HG03342 (cell line): Measurements from ENCODE around the gene FBN2.

Experiments used
- ATAC-seq: cut with Tn5 transposase; IDR thresholded peaks from one replicate; pipeline ENCODE4 v1.9.1; 2021; ENCODE audit warnings: mild to moderate bottlenecking, moderate library complexity; ENCODE audit not compliant: unreplicated experiment

Gene FBN2

GRCh38 chr5:128259607-128260021 is 278.4 kb downstream of the FBN2 start:
- no peak for ATAC-seq

GRCh38 chr5:128258372-128258771 is 279.7 kb downstream of the FBN2 start:
- no peak for ATAC-seq

- no peak for ATAC-seq
Observed at GRCh38 chr5:128257076-128257475, 281.0 kb downstream of the FBN2 start.

- ATAC-seq: no peak
Observed at GRCh38 chr5:128254789-128255188, 283.3 kb downstream of the FBN2 start.

GRCh38 chr5:128253880-128254279 is 284.2 kb downstream of the FBN2 start:
- ATAC-seq: no peak

- no peak for ATAC-seq
Observed at GRCh38 chr5:128253161-128253560, 284.9 kb downstream of the FBN2 start.

- ATAC-seq: no peak
Observed at GRCh38 chr5:128252756-128253155, 285.3 kb downstream of the FBN2 start.

- ATAC-seq: no peak
Observed at GRCh38 chr5:128252196-128252595, 285.8 kb downstream of the FBN2 start.

- ATAC-seq: no peak
Observed at GRCh38 chr5:128245974-128246373, 292.1 kb downstream of the FBN2 start.

- no peak for ATAC-seq
Observed at GRCh38 chr5:128243958-128244582, 294.0 kb downstream of the FBN2 start.

GRCh38 chr5:128241051-128241695 is 296.9 kb downstream of the FBN2 start:
- ATAC-seq: no peak

- no peak for ATAC-seq
Observed at GRCh38 chr5:128237546-128237945, 300.5 kb downstream of the FBN2 start.

- no peak for ATAC-seq
Observed at GRCh38 chr5:128237000-128237399, 301.0 kb downstream of the FBN2 start.

- ATAC-seq: no peak
Observed at GRCh38 chr5:128236334-128236733, 301.7 kb downstream of the FBN2 start.

GRCh38 chr5:128234928-128235641 is 303.0 kb downstream of the FBN2 start:
- no peak for ATAC-seq

GRCh38 chr5:128228521-128228920 is 309.5 kb downstream of the FBN2 start:
- no peak for ATAC-seq

GRCh38 chr5:128228008-128228407 is 310.0 kb downstream of the FBN2 start:
- ATAC-seq: no peak

- ATAC-seq: no peak
Observed at GRCh38 chr5:128225245-128226030, 312.6 kb downstream of the FBN2 start.

- no peak for ATAC-seq
Observed at GRCh38 chr5:128224336-128224735, 313.7 kb downstream of the FBN2 start.

- ATAC-seq: no peak
Observed at GRCh38 chr5:128220841-128221240, 317.2 kb downstream of the FBN2 start.

- ATAC-seq: no peak
Observed at GRCh38 chr5:128216860-128217531, 321.0 kb downstream of the FBN2 start.
